ENCODE results near the gene YOD1. TPM values are rescaled to one million over a fixed set of nuclear protein-coding genes. Genes with fewer than 3 reads are reported as not detected.

Gene YOD1
- total RNA-seq, 1 donor from 2014 or later, result 13.0 TPM

- Histone ChIP-seq H3K36me3 (ENCODE audit: control insufficient read depth in 3 of 3, insufficient read depth in 3 of 3, low read length in 3 of 3) (no peaks in the 10 kb centered on the region), H3K27me3 (ENCODE audit: control insufficient read depth in 3 of 3, insufficient read depth in 3 of 3, low read length in 3 of 3) (peaks cover 0 to 3% (median 3%) of the 10 kb centered on the region in 3 donors)
Measured at GRCh38 chr1:207036865-207037264, 14.1 kb downstream of the YOD1 start.

GRCh38 chr1:207035877-207036551, 15.0 kb downstream of the YOD1 start:
- Histone ChIP-seq H3K9me3 (ENCODE audit: control insufficient read depth in 3 of 3, low read length in 3 of 3) (no peaks in the 10 kb centered on the region), H3K4me3 (ENCODE audit: low read length in 3 of 3) (no peak overlapping the region), H3K27me3 (ENCODE audit: control insufficient read depth in 3 of 3, insufficient read depth in 3 of 3, low read length in 3 of 3) (peaks cover 0 to 3% (median 3%) of the 10 kb centered on the region in 3 donors), H3K27ac (ENCODE audit: low read depth, low read length) (no peak overlapping the region), H3K36me3 (ENCODE audit: control insufficient read depth in 3 of 3, insufficient read depth in 3 of 3, low read length in 3 of 3) (no peaks in the 10 kb centered on the region), H3K4me1 (ENCODE audit: control insufficient read depth in 3 of 3, insufficient read depth in 3 of 3, low read length in 3 of 3) (peaks cover 0 to 8% (median 6%) of the 10 kb centered on the region in 3 donors), H3K9ac (ENCODE audit: low read depth in 1 of 3, low read length in 3 of 3) (no peak overlapping the region)

More at GRCh38 chr1:207036865-207037264, 14.1 kb downstream of the YOD1 start:
- Histone ChIP-seq H3K27ac (ENCODE audit: low read depth, low read length) (no peak overlapping the region), H3K4me3 (ENCODE audit: low read length in 3 of 3) (no peak overlapping the region), H3K9me3 (ENCODE audit: control insufficient read depth in 3 of 3, low read length in 3 of 3) (no peaks in the 10 kb centered on the region), H3K9ac (ENCODE audit: low read depth in 1 of 3, low read length in 3 of 3) (no peak overlapping the region), H3K4me1 (ENCODE audit: control insufficient read depth in 3 of 3, insufficient read depth in 3 of 3, low read length in 3 of 3) (no peaks in the 10 kb centered on the region)

GRCh38 chr1:207034998-207035397, 16.0 kb downstream of the YOD1 start:
- Histone ChIP-seq H3K36me3 (ENCODE audit: control insufficient read depth in 3 of 3, insufficient read depth in 3 of 3, low read length in 3 of 3) (no peaks in the 10 kb centered on the region), H3K4me3 (ENCODE audit: low read length in 3 of 3) (no peak overlapping the region), H3K4me1 (ENCODE audit: control insufficient read depth in 3 of 3, insufficient read depth in 3 of 3, low read length in 3 of 3) (peaks cover 6 to 11% (median 6%) of the 10 kb centered on the region in 3 donors), H3K9me3 (ENCODE audit: control insufficient read depth in 3 of 3, low read length in 3 of 3) (no peaks in the 10 kb centered on the region), H3K27me3 (ENCODE audit: control insufficient read depth in 3 of 3, insufficient read depth in 3 of 3, low read length in 3 of 3) (peaks cover 0 to 3% (median 3%) of the 10 kb centered on the region in 3 donors), H3K27ac (ENCODE audit: low read depth, low read length) (no peak overlapping the region), H3K9ac (ENCODE audit: low read depth in 1 of 3, low read length in 3 of 3) (no peak overlapping the region)

GRCh38 chr1:207034208-207034607, 16.8 kb downstream of the YOD1 start:
- no peak overlapping the region for H3K27ac ChIP-seq (ENCODE audit: low read depth, low read length)
- no peak overlapping the region for H3K4me3 ChIP-seq (ENCODE audit: low read length in 3 of 3)
- no peak overlapping the region for H3K9ac ChIP-seq (ENCODE audit: low read depth in 1 of 3, low read length in 3 of 3)
- H3K27me3 ChIP-seq (ENCODE audit: control insufficient read depth in 3 of 3, insufficient read depth in 3 of 3, low read length in 3 of 3), result peaks cover 0 to 3% (median 3%) of the 10 kb centered on the region in 3 donors
- peaks cover 6 to 11% (median 6%) of the 10 kb centered on the region in 3 donors for H3K4me1 ChIP-seq (ENCODE audit: control insufficient read depth in 3 of 3, insufficient read depth in 3 of 3, low read length in 3 of 3)
- H3K36me3 ChIP-seq (ENCODE audit: control insufficient read depth in 3 of 3, insufficient read depth in 3 of 3, low read length in 3 of 3), result no peaks in the 10 kb centered on the region
- H3K9me3 ChIP-seq (ENCODE audit: control insufficient read depth in 3 of 3, low read length in 3 of 3), result no peaks in the 10 kb centered on the region

GRCh38 chr1:207033302-207033701, 17.7 kb downstream of the YOD1 start:
- no peak overlapping the region for H3K9ac ChIP-seq (ENCODE audit: low read depth in 1 of 3, low read length in 3 of 3)
- H3K27me3 ChIP-seq (ENCODE audit: control insufficient read depth in 3 of 3, insufficient read depth in 3 of 3, low read length in 3 of 3), result peaks cover 0 to 3% (median 3%) of the 10 kb centered on the region in 3 donors
- no peak overlapping the region for H3K4me3 ChIP-seq (ENCODE audit: low read length in 3 of 3)
- no peaks in the 10 kb centered on the region for H3K36me3 ChIP-seq (ENCODE audit: control insufficient read depth in 3 of 3, insufficient read depth in 3 of 3, low read length in 3 of 3)
- H3K27ac ChIP-seq (ENCODE audit: low read depth, low read length), result no peak overlapping the region
- peaks cover 6 to 11% (median 6%) of the 10 kb centered on the region in 3 donors for H3K4me1 ChIP-seq (ENCODE audit: control insufficient read depth in 3 of 3, insufficient read depth in 3 of 3, low read length in 3 of 3)
- no peaks in the 10 kb centered on the region for H3K9me3 ChIP-seq (ENCODE audit: control insufficient read depth in 3 of 3, low read length in 3 of 3)

- peaks cover 6 to 11% (median 6%) of the 10 kb centered on the region in 3 donors for H3K4me1 ChIP-seq (ENCODE audit: control insufficient read depth in 3 of 3, insufficient read depth in 3 of 3, low read length in 3 of 3)
- no peaks in the 10 kb centered on the region for H3K9me3 ChIP-seq (ENCODE audit: control insufficient read depth in 3 of 3, low read length in 3 of 3)
- no peak within 1 kb of the TSS for H3K9ac ChIP-seq (ENCODE audit: low read depth in 1 of 3, low read length in 3 of 3)
- H3K27ac ChIP-seq (ENCODE audit: low read depth, low read length), result no peak within 1 kb of the TSS
- H3K27me3 ChIP-seq (ENCODE audit: control insufficient read depth in 3 of 3, insufficient read depth in 3 of 3, low read length in 3 of 3), result peaks cover 0 to 3% (median 3%) of the 10 kb centered on the region in 3 donors
- H3K4me3 ChIP-seq (ENCODE audit: low read length in 3 of 3), result no peak within 1 kb of the TSS
- no peaks in the 10 kb centered on the region for H3K36me3 ChIP-seq (ENCODE audit: control insufficient read depth in 3 of 3, insufficient read depth in 3 of 3, low read length in 3 of 3)
Measured at GRCh38 chr1:207032528-207033017, 18.4 kb downstream of the YOD1 start, which contains the start of gene C1orf116. TSS of gene C1orf116 (minus strand) at chr1:207032756. CDS start at chr1:207027598, 5,158 bp downstream.

GRCh38 chr1:207031632-207032264, 19.3 kb downstream of the YOD1 start:
- Histone ChIP-seq H3K9ac (ENCODE audit: low read depth in 1 of 3, low read length in 3 of 3) (no peak overlapping the region), H3K27me3 (ENCODE audit: control insufficient read depth in 3 of 3, insufficient read depth in 3 of 3, low read length in 3 of 3) (peaks cover 0 to 3% (median 3%) of the 10 kb centered on the region in 3 donors), H3K4me1 (ENCODE audit: control insufficient read depth in 3 of 3, insufficient read depth in 3 of 3, low read length in 3 of 3) (peaks cover 6 to 11% (median 6%) of the 10 kb centered on the region in 3 donors), H3K4me3 (ENCODE audit: low read length in 3 of 3) (no peak overlapping the region), H3K36me3 (ENCODE audit: control insufficient read depth in 3 of 3, insufficient read depth in 3 of 3, low read length in 3 of 3) (no peaks in the 10 kb centered on the region), H3K27ac (ENCODE audit: low read depth, low read length) (no peak overlapping the region), H3K9me3 (ENCODE audit: control insufficient read depth in 3 of 3, low read length in 3 of 3) (no peaks in the 10 kb centered on the region)

GRCh38 chr1:207031016-207031415, 20.0 kb downstream of the YOD1 start:
- Histone ChIP-seq H3K9ac (ENCODE audit: low read depth in 1 of 3, low read length in 3 of 3) (no peak overlapping the region), H3K4me1 (ENCODE audit: control insufficient read depth in 3 of 3, insufficient read depth in 3 of 3, low read length in 3 of 3) (peaks cover 7 to 14% (median 9%) of the 10 kb centered on the region in 3 donors), H3K27me3 (ENCODE audit: control insufficient read depth in 3 of 3, insufficient read depth in 3 of 3, low read length in 3 of 3) (peaks cover 0 to 3% (median 3%) of the 10 kb centered on the region in 3 donors), H3K36me3 (ENCODE audit: control insufficient read depth in 3 of 3, insufficient read depth in 3 of 3, low read length in 3 of 3) (no peaks in the 10 kb centered on the region), H3K4me3 (ENCODE audit: low read length in 3 of 3) (no peak overlapping the region), H3K9me3 (ENCODE audit: control insufficient read depth in 3 of 3, low read length in 3 of 3) (no peaks in the 10 kb centered on the region), H3K27ac (ENCODE audit: low read depth, low read length) (no peak overlapping the region)

GRCh38 chr1:207030522-207031009, 20.4 kb downstream of the YOD1 start:
- Histone ChIP-seq H3K27me3 (ENCODE audit: control insufficient read depth in 3 of 3, insufficient read depth in 3 of 3, low read length in 3 of 3) (peaks cover 0 to 3% (median 3%) of the 10 kb centered on the region in 3 donors), H3K36me3 (ENCODE audit: control insufficient read depth in 3 of 3, insufficient read depth in 3 of 3, low read length in 3 of 3) (no peaks in the 10 kb centered on the region), H3K4me3 (ENCODE audit: low read length in 3 of 3) (no peak overlapping the region), H3K9ac (ENCODE audit: low read depth in 1 of 3, low read length in 3 of 3) (no peak overlapping the region), H3K9me3 (ENCODE audit: control insufficient read depth in 3 of 3, low read length in 3 of 3) (no peaks in the 10 kb centered on the region), H3K4me1 (ENCODE audit: control insufficient read depth in 3 of 3, insufficient read depth in 3 of 3, low read length in 3 of 3) (peaks cover 11 to 19% (median 13%) of the 10 kb centered on the region in 3 donors), H3K27ac (ENCODE audit: low read depth, low read length) (no peak overlapping the region)
